IPS DF 6.9 (cell line): ENCODE data around the gene OSBP2.

Experiments
- DNase-seq: peaks from one replicate; pipeline ENCODE4 v3.0.0-alpha.2; 2013; ENCODE audit warnings: low read depth, low spot score
- H3K27ac ChIP-seq: one replicate; pipeline ENCODE4 v1.5.1; 2013; ENCODE audit warnings: low read length, control low read depth
- H3K27me3 ChIP-seq: 2 replicates; pipeline ENCODE4 v1.6.1; 2013; ENCODE audit warnings: mild to moderate bottlenecking, low read length; ENCODE audit not compliant: control insufficient read depth, insufficient read depth
- H3K36me3 ChIP-seq: 2 replicates; pipeline ENCODE4 v1.6.1; 2013; ENCODE audit warnings: low read length; ENCODE audit not compliant: control insufficient read depth, insufficient read depth
- H3K4me1 ChIP-seq: 2 replicates; pipeline ENCODE4 v1.6.1; 2013; ENCODE audit warnings: low read length; ENCODE audit not compliant: control insufficient read depth, insufficient read depth
- H3K4me3 ChIP-seq: 2 replicates; pipeline ENCODE4 v1.5.1; 2013; ENCODE audit warnings: mild to moderate bottlenecking, low read length
- H3K9me3 ChIP-seq: 2 replicates; pipeline ENCODE4 v1.6.1; 2013; ENCODE audit warnings: low read length, inconsistent platforms; ENCODE audit not compliant: control insufficient read depth, insufficient read depth
- whole genome bisulfite sequencing: extraction: QIAGEN DNeasy Blood & Tissue Kit; methylation state at CpG from one replicate; pipeline ENCODE4 v1.1.7; 2013; ENCODE audit warnings: mixed read lengths, missing lambda C conversion rate; ENCODE audit not compliant: insufficient read length, insufficient coverage; 5-methylcytosine and 5-hydroxymethylcytosine counted together

The OSBP2 gene

GRCh38 chr22:30777587-30777986 is 82.9 kb downstream of the OSBP2 start:
- no peaks in the 10 kb centered on the region for H3K27me3 ChIP-seq
- WGBS = no CpG with 5 or more reads among the region's 3 CpGs
- no peaks in the 10 kb centered on the region for H3K4me1 ChIP-seq
- H3K27ac ChIP-seq = no peak overlapping the region
- H3K4me3 ChIP-seq = no peak overlapping the region
- no peaks in the 10 kb centered on the region for H3K9me3 ChIP-seq
- no peak for DNase-seq
- H3K36me3 ChIP-seq = no peaks in the 10 kb centered on the region

DNA sequence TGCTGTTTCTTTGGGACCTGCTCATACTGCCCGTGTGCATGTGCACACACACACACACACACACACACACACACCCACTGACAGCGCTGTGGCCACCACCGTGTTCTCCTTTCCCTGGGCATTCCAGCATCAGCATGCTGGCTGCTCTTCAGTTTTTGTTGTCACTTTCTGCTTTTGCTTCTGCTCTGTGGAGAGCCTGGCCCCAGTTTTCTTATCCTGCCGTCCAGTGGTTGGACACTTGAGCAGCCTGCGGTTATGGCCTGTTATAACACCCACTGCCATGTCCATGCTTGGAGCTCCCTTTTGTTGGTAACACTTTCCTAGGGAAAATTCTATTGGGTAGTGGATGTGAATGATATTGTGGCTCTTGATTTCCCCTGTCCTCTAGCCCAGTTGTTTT is 83.6 kb downstream of the OSBP2 start:
- Histone ChIP-seq H3K4me1 (no peaks in the 10 kb centered on the region), H3K9me3 (no peaks in the 10 kb centered on the region), H3K4me3 (no peak overlapping the region), H3K36me3 (no peaks in the 10 kb centered on the region), H3K27me3 (no peaks in the 10 kb centered on the region), H3K27ac (no peak overlapping the region)
- DNase-seq = no peak
- no CpG with 5 or more reads among the region's 5 CpGs for WGBS

DNA sequence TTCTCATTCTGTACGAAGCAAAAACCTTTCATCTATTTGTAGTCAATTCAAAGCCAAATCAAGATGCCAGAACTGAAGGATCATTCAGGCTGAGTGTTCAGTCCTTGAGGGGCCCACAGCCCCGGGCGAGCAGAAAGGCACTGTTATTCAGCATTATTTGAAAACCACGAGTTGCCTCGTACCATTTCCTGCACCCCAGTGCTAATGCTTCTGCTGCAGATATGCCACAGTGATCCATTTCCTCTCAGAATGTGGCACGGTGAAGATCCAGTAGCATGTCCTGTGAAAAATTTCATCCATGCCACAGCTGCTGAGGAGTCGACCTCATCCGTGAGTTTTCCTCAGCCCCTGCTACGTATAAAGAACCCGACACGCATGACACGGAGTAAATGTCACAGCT is 85.4 kb downstream of the OSBP2 start:
- Histone ChIP-seq H3K4me1 (no peaks in the 10 kb centered on the region), H3K36me3 (no peaks in the 10 kb centered on the region), H3K27ac (no peak overlapping the region), H3K27me3 (no peaks in the 10 kb centered on the region), H3K4me3 (no peak overlapping the region), H3K9me3 (no peaks in the 10 kb centered on the region)
- no peak for DNase-seq
- WGBS = no CpG with 5 or more reads among the region's 12 CpGs

DNA sequence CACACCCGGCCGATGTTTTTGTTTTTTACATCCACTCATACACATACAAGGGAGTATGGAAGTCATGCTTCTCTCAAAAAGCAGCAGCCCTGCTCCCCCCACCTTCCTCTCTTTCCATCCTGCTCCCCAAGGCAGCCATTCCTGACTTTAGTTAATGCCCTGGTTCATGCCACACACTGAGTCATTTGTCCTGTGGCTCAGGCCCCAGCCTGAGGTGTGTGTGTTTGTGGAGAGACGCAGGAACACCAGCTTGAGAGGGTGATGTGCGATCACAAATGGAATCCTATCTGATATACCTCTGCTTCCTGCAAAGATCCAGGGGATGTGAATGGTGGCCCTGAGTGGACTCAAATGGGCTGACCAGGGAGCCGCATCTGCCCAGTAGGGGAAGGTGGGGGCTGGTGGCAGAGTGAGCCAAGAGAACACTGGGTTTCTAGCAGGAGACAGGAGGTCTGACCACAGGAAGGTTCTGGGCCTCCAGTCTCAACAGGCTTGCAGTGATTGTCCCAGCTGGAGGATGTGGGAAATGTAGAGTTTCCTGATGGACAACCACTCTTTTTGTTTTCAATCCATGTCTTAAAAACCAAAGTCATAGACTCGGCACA is 86.7 kb downstream of the OSBP2 start:
- no peak overlapping the region for H3K27ac ChIP-seq
- no peak for DNase-seq
- H3K9me3 ChIP-seq = no peaks in the 10 kb centered on the region
- no peaks in the 10 kb centered on the region for H3K36me3 ChIP-seq
- no peaks in the 10 kb centered on the region for H3K4me1 ChIP-seq
- H3K4me3 ChIP-seq = no peak overlapping the region
- H3K27me3 ChIP-seq = no peaks in the 10 kb centered on the region
- WGBS = no CpG with 5 or more reads among the region's 6 CpGs

DNA sequence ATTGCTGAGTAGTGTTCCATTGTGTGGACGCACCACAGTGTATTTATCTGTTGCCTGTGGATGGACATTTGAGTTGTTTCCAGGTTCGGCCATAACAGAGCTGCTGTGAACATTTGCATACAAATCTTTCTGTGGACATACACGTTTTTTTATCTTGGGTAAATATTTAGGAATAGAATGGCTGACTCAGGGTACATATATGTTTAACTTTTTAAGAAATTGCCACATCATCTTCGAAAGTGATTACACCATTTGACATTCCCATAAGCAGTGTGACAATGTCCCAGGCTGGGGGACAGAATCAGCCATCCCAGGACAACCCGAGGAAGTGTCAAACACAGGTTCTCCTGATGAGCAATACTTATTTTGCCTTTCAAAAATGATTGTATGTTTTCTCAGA is 87.9 kb downstream of the OSBP2 start:
- no peaks in the 10 kb centered on the region for H3K27me3 ChIP-seq
- no peaks in the 10 kb centered on the region for H3K36me3 ChIP-seq
- no CpG with 5 or more reads among the region's 5 CpGs for WGBS
- no peak for DNase-seq
- no peak overlapping the region for H3K27ac ChIP-seq
- no peaks in the 10 kb centered on the region for H3K9me3 ChIP-seq
- H3K4me1 ChIP-seq = no peaks in the 10 kb centered on the region
- H3K4me3 ChIP-seq = no peak overlapping the region

DNA sequence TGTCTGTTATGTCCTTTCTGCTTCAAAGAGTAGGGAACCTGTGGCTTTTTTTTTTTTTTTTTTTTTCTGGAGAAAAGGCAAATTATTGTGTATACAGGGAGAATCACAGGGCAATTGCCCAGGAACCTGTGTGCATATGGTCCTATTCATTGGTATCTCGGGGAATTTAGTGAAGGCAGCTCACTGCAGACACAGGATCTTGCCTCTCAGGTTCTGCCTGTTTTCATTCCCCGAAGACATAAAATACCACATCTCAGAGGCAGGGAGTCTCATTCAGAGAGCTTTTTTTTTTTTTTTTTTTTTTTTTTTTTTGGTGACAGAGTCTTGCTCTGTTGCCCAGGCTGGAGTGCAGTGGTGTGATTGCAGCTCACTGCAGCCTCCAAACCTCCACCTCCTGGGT is 88.3 kb downstream of the OSBP2 start:
- Histone ChIP-seq H3K27ac (no peak overlapping the region), H3K27me3 (no peaks in the 10 kb centered on the region)
- WGBS = no CpG with 5 or more reads among the region's 2 CpGs

GRCh38 chr22:30785527-30785926 is 90.9 kb downstream of the OSBP2 start:
- H3K4me1 ChIP-seq = no peaks in the 10 kb centered on the region
- H3K9me3 ChIP-seq = no peaks in the 10 kb centered on the region
- H3K4me3 ChIP-seq = no peak overlapping the region
- DNase-seq = no peak
- H3K27me3 ChIP-seq = no peaks in the 10 kb centered on the region
- WGBS = no CpG with 5 or more reads among the region's 2 CpGs
- H3K27ac ChIP-seq = no peak overlapping the region
- H3K36me3 ChIP-seq = no peaks in the 10 kb centered on the region

More for the DNA sequence above, 88.3 kb downstream of the OSBP2 start:
- Histone ChIP-seq H3K36me3 (no peaks in the 10 kb centered on the region), H3K9me3 (no peaks in the 10 kb centered on the region), H3K4me3 (no peak overlapping the region), H3K4me1 (no peaks in the 10 kb centered on the region)
- DNase-seq = no peak

DNA sequence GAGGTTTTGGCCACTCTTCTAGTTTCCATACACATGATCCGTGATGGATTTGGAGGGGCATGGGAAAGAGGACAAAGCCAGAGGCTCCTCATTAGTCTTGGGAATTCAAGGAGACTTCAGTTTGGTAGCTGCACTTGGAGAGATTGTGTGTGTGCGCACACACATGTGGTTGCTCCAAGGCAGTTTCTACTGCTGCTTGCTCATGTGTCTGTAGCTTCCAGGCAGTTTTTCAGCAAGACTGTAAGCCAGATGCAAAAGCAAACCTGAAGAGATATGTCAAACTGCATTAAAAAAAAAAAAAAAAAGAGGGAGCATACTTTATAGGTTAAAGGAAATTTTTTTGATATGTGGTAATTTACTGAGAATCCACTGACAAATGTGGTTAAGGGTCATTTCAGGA is 95.7 kb downstream of the OSBP2 start:
- Histone ChIP-seq H3K27ac (no peak overlapping the region), H3K27me3 (no peaks in the 10 kb centered on the region), H3K36me3 (no peaks in the 10 kb centered on the region), H3K4me3 (no peak overlapping the region), H3K4me1 (no peaks in the 10 kb centered on the region), H3K9me3 (no peaks in the 10 kb centered on the region)
- DNase-seq = no peak
- no CpG with 5 or more reads among the region's 2 CpGs for WGBS

GRCh38 chr22:30792456-30792855 is 97.8 kb downstream of the OSBP2 start:
- Histone ChIP-seq H3K27ac (no peak overlapping the region), H3K36me3 (no peaks in the 10 kb centered on the region), H3K4me1 (no peaks in the 10 kb centered on the region), H3K27me3 (no peaks in the 10 kb centered on the region), H3K4me3 (no peak overlapping the region), H3K9me3 (no peaks in the 10 kb centered on the region)
- no peak for DNase-seq
- no CpG with 5 or more reads among the region's 4 CpGs for WGBS

- no peak overlapping the region for H3K27ac ChIP-seq
- H3K4me1 ChIP-seq = no peaks in the 10 kb centered on the region
- WGBS = no CpG with 5 or more reads among the region's 2 CpGs
- H3K27me3 ChIP-seq = no peaks in the 10 kb centered on the region
- H3K4me3 ChIP-seq = no peak overlapping the region
- no peak for DNase-seq
- no peaks in the 10 kb centered on the region for H3K9me3 ChIP-seq
- no peaks in the 10 kb centered on the region for H3K36me3 ChIP-seq
These were observed 100.4 kb downstream of the OSBP2 start for GRCh38 chr22:30795118-30795517.

- no peak overlapping the region for H3K27ac ChIP-seq
- H3K36me3 ChIP-seq = no peaks in the 10 kb centered on the region
- H3K9me3 ChIP-seq = no peaks in the 10 kb centered on the region
- no peak for DNase-seq
- no peak overlapping the region for H3K4me3 ChIP-seq
- peaks cover 5% of the 10 kb centered on the region; the same call in 1 of the 2 replicates for H3K4me1 ChIP-seq
- H3K27me3 ChIP-seq = peaks cover 4% of the 10 kb centered on the region
- no CpG with 5 or more reads among the region's 3 CpGs for WGBS
These were observed 107.0 kb downstream of the OSBP2 start for GRCh38 chr22:30801695-30802094.
